ENCODE measurements around the gene GCC1.
"Not testable (repeated sequence)": the region's sequence is repeated elsewhere in the genome, so short reads cannot be mapped to it uniquely, and the experiment has no call there.

Gene GCC1

DNA sequence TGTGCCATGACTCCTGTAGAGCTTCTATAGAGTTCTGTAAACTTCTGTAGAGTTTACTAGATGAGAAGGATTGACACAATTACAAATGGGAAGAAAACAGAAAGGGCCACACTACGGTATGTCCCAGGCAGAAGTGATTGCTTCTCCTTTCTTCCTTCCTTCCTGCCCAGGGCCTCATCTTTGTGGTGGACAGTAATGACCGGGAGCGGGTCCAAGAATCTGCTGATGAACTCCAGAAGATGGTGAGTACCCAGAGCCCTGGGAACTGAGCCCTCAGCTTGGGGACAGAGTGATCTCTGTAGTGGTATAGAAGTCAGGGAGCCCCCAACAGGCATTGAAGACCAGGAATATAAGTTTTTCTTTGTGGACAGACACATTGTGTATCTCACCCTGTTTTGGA lies 4.5 kb upstream of the GCC1 start:
- DNase-seq (ENCODE audit: low spot score) = no peak

DNA sequence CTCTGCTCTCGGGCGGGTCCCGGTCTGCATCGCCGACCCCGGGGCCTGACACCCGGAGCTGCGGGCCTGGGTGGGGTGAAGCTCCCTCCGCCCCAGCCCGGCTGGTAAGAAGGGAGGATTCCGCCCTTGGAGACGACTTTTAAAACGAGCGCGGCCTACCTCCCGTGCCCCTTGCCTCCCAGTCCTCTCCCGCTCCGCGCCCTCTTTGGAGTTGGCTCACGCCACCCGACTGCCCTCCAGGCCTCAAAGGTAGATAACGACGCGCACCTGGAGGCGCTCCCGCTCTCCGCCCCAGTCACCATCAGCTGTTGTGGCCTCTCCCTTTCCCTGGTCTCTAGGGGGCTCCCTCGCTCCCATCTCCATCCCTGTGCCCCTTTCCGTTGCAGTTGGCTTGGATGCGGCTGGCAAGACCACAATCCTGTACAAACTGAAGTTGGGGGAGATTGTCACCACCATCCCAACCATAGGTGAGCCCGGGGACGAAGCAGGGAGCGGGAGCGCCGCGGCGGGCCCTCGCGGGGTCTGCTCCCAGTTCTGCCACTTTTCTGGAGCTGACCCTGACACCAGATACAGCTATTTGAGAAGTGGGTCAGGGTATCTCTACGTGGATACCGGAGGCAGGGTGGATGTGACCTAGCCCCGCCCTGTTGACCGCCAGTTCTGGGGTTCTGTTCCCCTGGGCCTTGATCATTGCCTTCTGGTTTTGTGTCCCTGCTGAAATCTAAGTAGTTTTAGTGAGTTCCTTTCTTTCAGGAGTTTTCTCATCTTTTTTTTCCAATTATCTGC lies 3.5 kb upstream of the GCC1 start:
- DNase-seq (ENCODE audit: low spot score) = peak; percentile 27

DNA sequence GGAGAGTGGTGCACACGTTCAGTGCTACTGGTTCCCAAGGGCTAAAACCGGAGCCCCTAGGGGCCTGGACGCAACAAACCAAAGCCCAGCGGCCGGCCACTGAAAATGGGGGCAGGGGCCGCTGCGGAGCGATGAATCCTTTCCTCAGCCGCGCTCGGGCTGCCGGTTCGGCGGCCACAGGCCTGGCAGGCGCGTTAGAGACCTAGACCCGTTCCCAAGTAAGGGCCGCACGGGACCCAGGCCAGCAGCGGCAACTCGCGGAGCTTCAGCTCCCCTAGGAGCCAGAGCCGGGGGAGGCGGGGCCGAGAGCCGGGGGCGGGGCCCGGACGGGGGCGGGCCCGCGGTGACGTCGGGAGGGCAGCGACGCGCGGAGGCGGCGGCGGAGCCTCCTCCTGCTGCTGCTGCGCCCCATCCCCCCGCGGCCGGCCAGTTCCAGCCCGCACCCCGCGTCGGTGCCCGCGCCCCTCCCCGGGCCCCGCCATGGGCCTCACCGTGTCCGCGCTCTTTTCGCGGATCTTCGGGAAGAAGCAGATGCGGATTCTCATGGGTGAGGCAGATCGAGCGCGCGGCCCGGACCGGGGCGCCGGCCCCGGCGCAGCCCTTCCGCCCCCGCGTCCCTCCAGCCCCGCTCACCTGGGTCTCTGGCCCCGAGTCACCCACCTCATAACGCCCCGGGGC lies 2.8 kb upstream of the GCC1 start, which contains the start of gene ARF5:
Gene ARF5 (plus strand): TSS at position 393 of the 678 bp plus-strand sequence. CDS start 88 bp downstream, at position 481.
- peak; percentile 80 for DNase-seq (ENCODE audit: low spot score)

DNA sequence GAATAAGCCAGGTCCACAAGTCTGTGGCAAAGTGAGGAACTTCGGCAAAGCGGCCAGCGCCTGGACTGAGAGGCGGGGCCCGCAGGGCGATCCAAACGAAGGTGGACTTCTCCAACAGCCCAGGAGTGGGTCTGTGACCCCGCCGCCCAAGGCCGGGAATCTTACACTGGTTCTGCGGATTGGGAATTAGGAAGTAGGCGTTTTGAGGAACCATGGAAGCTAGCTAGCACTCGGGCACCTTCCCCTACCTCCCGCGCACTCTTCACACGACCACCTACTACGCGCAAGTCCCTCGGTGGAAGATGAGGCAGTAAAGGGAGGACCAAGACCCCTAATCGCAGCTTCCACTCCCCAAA lies 2.2 kb upstream of the GCC1 start:
- no peak for DNase-seq (ENCODE audit: low spot score)

DNA sequence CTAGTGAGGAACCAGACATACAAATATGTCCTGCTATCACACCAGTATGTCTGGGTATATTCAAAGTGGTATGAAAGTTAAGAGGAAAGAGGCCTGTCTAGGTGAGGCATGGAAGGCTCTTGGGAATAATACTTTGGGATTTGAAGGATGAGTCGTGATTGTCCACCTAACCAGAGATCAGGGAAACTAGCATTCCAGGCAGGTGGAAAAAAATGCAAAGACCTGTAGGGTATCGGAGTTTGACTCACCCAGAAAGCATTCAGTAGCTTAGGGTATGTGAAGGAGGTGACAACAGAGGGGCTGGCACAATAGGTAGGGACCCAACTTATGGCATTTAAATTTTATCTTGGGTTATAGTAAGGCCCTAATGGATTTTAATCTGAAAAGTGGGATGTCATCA lies 950 bp upstream of the GCC1 start:
- DNase-seq (ENCODE audit: low spot score) = no peak

DNA sequence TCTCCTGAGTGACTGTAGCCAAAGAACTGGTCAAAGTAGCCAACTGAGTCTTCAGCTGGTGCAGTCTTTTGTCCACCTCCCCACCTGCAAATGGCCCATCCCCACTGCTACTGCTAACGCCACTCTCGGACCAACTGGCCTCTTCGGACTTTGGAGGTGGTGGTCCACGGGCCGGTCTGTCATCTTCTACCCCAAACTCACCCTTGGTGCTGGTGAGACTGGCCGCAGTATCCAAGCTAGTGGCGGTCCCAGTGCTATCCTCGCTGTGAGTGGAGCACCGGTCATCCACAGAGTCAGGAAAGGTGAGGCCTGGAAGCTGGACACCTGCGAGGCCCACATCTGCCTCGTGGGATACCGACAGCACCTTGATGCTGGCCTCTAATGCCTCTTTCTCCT lies 750 bp downstream of the GCC1 start:
- DNase-seq (ENCODE audit: low spot score) = no peak

DNA sequence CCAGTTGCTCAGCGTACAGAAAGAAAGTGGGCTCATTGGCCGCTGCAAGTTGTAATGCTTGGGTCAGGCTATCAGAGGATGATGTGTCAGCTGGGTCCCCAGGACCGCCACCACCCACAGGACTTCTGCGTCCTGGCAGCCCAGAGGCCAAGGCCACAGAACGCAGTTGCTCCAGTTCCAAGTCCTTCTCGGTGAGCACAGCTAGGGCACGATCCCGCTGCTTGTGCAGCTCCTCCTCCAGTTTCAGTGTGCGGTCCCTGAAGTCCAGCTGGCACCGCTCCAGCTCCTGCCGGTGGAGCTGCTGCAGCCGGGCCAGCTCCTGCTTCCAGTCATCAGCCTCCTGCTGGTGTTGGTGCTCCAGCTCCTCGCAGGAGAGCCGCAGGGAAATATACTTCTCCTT lies 3.0 kb downstream of the GCC1 start:
- no peak for DNase-seq (ENCODE audit: low spot score)

DNA sequence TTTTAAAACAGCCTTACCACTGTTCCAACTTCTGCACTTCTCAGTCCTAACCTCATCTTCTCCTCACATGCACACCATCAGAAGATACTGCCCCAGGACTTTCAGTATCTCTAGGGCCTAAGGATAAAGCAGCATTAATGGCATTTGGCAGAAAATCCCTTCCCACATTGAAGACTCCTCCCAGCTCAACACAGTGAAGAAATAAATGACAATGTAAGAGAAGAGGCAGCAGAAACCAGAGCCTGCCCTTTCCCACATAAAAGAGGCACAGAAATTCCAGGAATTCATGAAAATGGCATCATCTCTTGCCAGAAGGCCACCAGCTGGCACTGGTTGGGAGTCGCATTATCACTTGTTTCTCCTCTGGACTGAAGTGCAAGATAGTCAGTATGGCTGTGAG lies 3.7 kb downstream of the GCC1 start:
- no peak for DNase-seq (ENCODE audit: low spot score)

DNA sequence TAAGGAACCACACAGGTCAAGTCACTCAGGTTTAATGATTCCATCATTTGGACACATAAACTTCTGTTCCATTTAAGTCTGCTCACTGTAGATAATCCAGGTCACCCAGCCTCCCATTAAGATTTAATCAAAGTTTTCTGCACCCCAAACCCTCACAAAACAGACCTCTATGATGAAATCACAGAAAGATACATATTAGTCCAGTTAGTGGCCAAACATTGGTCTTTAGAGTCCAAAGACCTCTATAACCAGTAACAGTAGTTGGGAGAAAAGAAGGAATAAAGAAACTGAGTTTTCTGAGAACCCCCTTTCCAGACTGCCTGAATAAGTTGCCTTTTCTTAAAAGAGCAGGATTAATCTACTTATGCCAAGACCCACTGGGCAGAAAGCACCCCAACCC lies 4.8 kb downstream of the GCC1 start:
- no peak for DNase-seq (ENCODE audit: low spot score)

DNA sequence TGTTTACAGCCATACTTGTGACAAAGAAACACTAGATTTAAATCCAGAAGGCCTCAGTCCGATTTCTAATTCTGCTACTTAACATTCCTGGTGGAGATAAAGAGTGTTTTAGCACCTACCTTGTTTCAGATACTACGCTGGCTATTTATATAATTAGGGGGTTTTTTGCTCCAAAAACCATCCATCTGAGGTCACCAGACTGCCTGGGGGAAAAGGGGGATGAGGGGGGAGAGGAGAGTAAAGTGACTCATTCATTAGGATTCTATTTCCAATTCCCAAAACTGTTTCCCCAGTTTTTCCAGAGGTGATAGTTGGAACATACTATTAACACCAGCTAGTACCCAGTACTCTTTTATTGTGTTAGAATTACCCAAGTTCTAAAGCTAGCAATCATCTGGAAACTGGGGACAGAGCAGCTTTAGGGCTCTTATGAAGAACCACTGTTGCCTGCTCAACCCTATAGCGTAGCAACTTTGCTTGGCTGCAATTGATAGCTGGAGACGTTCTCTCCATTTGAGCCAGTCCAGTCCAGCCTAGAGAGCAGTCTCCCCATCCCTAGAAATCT lies 6.6 kb downstream of the GCC1 start:
- DNase-seq (ENCODE audit: low spot score) = no peak

DNA sequence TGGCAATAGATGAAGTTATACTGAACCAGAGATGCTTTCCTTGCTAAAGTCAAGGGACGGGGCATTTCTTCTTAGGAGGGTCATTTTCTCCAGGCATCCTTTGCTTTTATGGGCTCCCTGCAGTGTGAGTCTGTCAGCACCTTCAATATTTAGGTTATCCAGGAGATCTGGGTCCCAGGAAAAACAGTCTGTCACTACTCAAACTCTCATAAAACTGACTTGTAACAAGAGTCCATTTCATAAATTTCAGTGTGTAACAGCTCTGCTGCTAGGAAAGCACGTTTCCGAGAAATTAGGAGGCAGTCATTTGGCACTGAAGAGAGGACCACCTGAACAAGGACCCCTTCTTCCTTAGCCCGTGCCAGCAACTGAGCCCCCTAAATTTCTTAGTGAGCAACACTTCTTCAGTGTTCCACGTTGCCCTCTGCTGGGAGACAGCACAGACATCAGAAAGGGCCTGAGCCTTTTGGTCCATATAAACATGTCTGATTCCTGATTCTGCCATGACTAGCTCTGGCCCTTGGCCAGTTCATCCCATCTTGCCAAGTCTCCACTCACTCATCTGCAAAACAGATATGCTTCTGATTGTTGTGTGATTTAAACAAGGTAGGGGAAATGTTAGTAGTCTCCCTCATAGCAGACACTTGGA lies 7.2 kb downstream of the GCC1 start:
- no peak for DNase-seq (ENCODE audit: low spot score)

DNA sequence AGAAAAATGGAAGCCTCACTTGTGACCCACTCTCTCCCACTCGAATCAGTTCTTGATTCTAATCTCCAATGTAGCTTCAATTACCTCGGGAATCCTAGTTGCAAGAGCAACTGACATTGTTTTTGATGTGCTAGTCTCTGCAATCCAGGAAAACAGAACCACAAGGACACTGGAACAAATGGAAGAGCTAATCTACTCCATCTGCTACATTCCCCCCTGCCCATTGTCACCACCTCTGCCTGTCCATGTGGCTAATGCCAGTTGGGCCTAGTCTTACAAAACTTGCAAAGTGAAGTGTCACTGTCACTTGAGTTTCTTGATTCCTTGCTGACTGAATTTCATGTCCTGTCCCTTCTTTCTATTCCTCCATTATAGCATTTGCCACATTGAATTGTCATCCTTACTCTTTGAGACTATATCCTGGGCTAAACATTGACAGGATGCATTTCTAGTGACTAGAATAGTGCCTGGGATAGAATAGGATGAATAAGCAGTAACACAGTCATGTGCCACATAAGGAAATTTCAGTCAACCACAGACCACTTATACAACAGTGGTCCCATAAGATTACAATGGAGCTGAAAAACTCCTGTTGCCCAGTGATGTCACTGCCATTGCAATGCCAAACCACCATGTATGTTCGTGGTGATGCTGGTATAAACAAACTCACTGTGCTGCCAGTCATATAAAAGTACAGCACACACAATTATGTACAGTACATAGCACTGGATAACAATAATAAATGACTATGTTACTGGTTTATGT lies 13.5 kb downstream of the GCC1 start:
- no peak for DNase-seq (ENCODE audit: low spot score)

DNA sequence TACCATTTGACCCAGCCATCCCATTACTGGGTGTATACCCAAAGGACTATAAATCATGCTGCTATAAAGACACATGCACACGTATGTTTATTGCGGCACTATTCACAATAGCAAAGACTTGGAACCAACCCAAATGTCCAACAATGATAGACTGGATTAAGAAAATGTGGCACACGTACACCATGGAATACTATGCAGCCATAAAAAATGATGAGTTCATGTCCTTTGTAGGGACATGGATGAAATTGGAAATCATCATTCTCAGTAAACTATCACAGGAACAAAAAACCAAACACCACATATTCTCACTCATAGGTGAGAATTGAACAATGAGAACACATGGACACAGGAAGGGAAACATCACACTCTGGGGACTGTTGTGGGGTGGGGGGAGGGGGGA lies 17.4 kb downstream of the GCC1 start:
- not testable (repeated sequence) for DNase-seq (ENCODE audit: low spot score)

DNA sequence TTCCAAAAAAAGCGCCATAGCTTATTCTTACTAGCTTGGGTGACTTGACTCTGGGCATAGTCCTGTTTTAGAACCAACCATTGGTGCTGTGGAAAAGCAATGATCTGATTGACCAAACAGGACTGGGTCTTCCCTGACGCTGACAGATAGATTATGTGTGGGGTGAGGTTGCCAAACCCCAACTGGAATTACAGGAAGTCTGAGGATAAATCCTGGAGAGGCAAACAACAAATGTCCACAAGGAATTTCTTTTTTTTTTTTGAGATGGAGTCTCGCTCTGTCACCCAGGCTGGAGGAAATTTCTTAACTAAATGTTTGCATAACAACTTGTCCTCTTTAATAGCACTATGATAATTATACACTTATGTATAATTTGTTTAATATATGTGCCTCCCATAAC lies 19.2 kb downstream of the GCC1 start:
- no peak for DNase-seq (ENCODE audit: low spot score)

DNA sequence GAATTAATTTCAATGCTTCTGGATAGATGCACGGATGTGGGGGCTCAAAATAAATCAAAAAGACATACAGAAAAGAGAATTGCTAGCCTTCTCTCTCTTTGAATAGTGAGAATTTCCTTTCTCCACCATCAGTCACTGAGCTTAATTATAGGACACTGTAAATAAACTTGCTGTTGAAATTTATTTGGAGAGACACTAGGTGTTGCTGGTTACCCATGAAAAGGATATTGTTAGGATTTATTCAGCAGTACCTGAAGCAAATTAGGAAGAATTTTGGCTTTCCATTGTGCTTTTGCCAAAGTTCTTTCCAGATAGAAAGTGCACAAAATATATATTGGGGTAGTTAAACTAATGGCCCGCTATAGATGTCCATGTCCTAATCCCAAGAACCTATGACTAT lies 27.6 kb downstream of the GCC1 start:
- DNase-seq (ENCODE audit: low spot score) = no peak

DNA sequence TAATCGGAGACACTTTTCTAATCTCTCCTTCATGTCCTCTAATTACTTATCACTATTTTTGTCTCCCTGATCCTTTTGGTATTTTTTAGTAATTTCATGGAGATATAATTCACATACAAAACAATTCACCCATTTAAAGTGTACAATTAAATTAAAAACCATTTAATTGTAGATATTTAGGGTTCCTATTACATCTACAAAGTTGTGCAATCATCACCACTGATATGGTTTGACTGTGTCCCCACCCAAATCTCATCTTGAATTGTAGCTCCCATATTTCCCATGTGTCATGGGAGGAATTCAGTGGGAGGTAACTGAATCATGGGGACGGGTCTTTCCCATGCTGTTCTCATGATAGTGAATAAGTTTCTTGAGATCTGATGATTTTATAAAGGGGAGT lies 29.0 kb downstream of the GCC1 start:
- DNase-seq (ENCODE audit: low spot score) = no peak

DNA sequence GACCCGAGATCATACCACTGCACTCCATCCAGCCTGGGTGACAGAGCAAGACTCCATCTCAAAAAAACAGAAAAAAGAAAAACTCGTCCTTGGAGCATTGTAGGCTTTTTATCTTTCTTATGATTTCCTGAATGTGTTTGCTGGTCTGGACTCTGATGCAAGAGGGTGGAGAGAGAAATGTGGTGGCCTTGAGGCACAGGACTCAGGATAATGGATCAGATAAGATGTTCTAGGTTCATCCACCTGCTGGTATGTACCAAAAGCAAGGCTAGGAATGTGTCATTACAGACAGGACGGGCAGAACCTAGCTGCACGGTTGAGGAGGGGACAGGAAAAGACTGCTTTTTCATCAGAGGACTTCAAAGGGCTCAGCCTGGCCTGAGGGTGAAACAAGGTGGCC lies 33.5 kb downstream of the GCC1 start:
- DNase-seq (ENCODE audit: low spot score) = no peak

DNA sequence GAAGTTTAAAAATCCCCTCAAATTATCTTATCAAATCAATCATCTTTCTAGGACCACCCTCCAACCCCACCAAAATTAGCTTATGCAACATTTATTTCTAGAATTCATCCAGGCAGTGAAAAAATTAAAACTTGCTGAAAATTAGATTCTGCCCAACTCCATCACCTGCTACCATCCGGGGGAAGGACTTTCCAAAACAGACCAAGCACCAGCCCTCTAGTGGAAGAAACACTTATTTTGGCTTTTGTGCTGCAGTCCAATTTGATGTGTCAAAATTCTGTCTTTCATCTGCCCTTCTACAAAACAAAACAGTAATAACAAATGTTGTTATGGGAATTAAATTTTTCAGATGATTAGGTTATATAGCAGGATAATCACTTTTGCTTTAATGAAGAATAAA lies 35.1 kb downstream of the GCC1 start:
- DNase-seq (ENCODE audit: low spot score) = no peak

DNA sequence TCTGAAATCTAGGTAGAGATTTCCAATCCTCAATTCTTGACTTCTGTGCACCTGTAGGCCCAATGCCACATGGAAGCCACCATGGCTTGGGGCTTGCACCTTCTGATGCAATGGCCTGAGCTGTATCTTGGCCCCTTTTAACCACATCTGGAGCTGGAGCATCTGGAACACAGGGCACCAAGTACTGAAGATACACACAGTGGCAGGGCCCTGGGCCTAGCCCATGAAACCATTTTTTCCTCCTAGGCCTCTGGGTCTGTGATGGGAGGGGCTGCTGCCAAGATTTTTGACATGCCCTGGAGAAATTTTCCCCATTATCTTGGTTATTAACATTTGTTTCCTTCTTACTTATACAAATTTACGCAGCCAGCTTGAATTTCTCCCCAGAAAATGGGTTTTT lies 39.1 kb downstream of the GCC1 start:
- DNase-seq (ENCODE audit: low spot score) = no peak

DNA sequence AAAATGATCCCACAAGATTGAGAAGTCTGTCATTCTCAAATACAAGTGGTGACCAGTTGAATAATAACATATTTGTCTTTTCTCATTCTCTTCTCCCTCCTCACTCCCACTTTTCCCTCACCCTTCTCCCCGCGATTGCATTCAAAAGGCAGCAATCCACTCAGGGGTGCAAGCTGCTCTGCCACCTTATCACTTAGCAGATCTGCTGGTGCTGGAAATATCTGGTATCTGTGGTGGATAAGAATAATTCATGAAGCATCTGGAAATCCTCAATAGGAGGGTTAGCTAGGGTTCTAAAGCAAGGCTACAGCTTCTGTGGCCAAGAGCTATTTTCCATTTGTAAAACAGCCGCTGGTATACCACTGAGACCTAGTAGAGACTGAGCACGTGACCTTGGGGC lies 43.8 kb downstream of the GCC1 start:
- DNase-seq (ENCODE audit: low spot score) = no peak

DNA sequence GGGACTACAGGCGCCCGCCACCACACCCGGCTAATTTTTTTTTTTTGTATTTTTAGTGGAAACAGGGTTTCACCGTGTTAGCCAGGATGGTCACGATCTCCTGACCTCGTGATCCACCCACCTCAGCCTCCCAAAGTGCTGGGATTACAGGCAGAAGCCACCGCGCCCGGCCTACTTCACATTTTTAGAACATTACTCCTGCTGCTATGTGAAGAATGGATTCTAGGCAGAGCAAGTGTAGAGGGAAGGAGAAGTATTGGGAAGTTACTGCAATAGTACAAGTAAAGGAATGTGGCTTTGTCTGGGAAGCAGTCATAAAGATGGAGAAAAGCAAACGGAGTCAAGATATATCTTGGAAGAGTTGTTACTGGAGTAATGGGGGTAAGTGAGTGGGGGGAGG lies 44.9 kb downstream of the GCC1 start:
- DNase-seq (ENCODE audit: low spot score) = not testable (repeated sequence)

DNA sequence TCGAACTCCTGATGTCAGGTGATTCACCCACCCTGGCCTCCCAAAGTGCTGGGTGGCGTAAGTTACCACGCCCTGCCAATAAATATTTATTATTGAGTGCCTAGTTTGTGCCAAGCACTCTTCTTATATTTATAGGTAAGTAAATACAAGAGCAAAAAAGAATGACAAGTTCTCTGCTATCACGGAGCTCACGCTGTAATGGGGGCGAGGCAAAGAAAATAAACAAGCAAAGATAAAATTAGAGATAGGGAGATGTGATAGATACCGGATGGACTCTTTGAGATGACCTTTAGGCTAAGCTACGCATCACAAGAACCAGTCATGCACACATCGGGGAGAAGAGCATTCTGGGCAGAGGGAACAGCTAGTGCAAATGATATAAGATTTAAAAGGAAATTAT lies 46.3 kb downstream of the GCC1 start:
- DNase-seq (ENCODE audit: low spot score) = no peak
